AG10803 (cell line): Measurements from ENCODE around the gene KCNK6.

ENCODE experiments used
- DNase-seq: peaks from one replicate; pipeline ENCODE4 v3.0.0; 2010; ENCODE audit warnings: low read depth
- H3K4me3 ChIP-seq: 2 replicates; pipeline ENCODE4 v1.5.1; 2011; ENCODE audit warnings: mild to moderate bottlenecking, low read length, control low read depth
- TF ChIP-seq, protein P1 (sequence below): conservative IDR thresholded peaks from 2 replicates; pipeline ENCODE4 v1.5.1; 2011; ENCODE audit warnings: mild to moderate bottlenecking, low read length, control low read depth, inconsistent platforms

Gene KCNK6

DNA sequence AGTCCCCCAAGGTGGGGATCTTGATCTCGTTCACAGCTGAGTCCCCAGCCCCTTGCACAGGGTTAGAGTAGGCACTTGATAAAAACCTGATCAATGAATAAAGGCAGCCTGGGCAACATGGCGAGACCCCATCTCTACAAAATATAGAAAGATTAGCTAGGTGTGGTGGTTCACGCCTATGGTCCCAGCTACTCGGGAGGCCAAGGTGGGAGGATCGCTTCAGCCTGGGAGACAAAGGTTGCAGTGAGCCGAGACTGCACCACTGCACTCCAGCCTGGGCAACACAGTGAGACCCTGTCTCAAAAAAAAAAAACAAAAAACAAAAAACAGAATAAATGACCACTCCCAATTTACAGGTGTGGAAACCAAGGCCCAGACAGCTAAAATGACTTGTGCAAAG, 8.7 kb upstream of the KCNK6 start:
- TF ChIP-seq, protein P1, sequence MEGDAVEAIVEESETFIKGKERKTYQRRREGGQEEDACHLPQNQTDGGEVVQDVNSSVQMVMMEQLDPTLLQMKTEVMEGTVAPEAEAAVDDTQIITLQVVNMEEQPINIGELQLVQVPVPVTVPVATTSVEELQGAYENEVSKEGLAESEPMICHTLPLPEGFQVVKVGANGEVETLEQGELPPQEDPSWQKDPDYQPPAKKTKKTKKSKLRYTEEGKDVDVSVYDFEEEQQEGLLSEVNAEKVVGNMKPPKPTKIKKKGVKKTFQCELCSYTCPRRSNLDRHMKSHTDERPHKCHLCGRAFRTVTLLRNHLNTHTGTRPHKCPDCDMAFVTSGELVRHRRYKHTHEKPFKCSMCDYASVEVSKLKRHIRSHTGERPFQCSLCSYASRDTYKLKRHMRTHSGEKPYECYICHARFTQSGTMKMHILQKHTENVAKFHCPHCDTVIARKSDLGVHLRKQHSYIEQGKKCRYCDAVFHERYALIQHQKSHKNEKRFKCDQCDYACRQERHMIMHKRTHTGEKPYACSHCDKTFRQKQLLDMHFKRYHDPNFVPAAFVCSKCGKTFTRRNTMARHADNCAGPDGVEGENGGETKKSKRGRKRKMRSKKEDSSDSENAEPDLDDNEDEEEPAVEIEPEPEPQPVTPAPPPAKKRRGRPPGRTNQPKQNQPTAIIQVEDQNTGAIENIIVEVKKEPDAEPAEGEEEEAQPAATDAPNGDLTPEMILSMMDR: no peak
- no peak overlapping the region for H3K4me3 ChIP-seq
- DNase-seq: no peak

DNA sequence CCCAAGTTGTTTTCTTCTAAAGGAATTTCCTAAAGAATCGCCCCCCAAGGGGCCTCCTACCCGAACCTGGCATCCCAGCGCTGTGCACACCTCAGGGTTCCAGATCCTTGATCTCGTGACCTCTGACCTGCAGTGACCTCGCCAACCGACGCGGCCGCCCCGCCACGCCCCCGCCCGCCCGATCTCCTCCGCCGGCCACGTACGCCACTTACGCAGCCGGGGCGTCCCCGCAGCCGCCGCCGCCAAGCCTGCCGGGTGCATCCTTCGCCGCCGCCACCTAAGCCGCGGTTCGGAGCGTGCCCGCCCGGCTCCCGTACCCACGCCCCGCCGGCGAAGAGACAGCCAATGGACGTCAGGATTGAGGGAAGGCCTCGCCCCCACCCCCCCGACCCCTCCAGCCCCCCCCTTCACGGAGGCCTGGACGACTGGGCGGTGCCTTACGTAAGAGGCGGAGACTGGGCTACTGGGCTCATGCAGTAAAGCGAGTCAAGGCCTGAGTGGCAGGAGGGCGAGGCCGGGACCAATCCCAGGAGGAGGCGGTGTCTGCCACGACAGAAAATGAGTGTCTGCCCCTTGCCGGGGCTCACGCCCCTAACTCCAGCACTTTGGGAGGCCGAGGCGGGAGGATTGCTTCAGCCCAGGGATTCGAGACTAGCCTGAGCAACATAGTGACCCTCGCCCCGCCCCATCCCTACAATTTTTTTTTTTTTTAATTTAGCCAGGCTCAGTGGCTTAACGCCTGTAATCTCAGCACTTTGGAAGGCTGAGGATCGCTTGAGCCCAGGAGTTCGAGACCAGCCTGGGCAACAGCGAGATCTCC, 3.8 kb upstream of the KCNK6 start, which contains the start of gene YIF1B:
YIF1B (minus strand) TSS at position 291 of the 820 bp plus-strand sequence; CDS start at position 261, 30 bp downstream.
- TF ChIP-seq, protein P1: no peak
- peak within 1 kb of the TSS; percentile 85 for H3K4me3 ChIP-seq

DNA sequence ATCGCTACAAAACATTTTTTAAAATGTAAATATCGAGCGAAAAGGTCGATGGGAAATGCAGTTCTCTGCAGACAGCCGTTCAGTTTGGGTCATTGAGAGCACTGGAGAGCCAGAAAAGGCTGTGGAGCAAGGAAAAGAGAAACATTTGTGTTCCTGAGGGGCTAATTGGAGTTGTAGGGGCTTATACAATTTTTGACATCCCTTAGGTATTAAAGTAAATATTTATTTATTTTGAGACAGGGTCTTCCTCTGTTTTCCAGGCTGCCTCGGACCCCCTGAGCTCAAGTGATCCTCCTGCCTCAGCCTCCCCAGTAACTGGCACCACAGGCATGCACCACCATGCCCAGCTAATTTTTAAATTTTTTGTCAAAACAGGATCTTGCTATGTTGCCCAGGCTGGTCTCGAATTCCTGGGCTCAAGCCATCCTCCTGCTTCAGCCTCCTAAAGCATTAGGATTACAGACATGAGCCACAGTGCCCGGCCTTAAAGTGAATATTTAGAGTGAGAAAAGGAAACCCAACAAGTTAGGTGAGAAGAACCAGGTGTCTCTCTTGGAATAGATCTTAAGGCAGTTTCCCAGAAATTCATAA, 3.1 kb upstream of the KCNK6 start:
- H3K4me3 ChIP-seq: peak overlapping the region; percentile 49
- TF ChIP-seq, protein P1: no peak
- no peak for DNase-seq

More for the DNA sequence above, 3.8 kb upstream of the KCNK6 start, which contains the start of gene YIF1B:
- DNase-seq: peak; percentile 97

DNA sequence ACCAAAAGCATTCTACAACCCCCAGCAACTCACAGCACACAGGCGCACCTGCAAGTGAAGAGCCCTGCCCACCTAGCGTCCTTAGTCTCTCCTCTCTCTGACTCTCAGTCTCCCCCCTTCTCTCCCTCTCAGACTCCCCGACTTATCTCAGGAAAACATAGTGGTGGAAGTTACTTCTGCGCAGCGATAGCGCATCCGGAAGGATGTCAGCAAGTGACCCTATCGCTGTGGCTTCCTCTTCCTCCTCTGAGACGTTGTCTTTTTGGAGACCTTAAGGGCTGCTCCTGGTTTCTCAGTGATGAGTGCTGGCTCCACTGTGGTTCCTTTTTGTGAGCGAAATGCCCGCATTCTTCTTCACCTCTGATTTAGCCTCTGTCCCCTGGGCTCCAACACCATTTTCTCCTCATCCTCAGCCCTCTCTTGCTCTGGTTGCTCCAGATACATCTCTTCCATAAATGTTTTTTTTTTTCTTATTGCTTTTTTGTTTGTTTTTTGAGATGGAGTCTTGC, 2.5 kb upstream of the KCNK6 start:
- TF ChIP-seq, protein P1: no peak
- no peak overlapping the region for H3K4me3 ChIP-seq
- no peak for DNase-seq

DNA sequence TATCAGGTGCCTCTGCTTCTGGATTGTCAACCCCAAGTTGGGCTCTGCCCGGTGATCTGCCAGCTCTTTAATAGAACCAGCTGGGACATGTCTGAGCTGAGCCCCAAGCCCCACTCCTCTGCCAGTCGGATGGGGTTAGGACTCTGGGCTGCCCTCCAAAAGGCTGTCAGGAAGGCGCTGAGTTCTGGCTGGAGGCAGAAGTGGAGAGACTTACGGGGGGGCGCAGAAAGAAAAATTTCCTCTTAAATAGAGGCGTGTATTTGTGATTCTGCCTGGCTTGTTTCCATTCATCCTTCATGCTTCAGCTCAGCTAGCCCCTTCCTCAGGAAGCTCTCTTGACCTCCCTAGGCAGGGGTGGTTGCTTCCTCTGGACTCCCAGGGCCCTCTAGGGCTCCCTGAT, 985 bp upstream of the KCNK6 start:
- H3K4me3 ChIP-seq: no peak overlapping the region
- TF ChIP-seq, protein P1: no peak
- DNase-seq: no peak

DNA sequence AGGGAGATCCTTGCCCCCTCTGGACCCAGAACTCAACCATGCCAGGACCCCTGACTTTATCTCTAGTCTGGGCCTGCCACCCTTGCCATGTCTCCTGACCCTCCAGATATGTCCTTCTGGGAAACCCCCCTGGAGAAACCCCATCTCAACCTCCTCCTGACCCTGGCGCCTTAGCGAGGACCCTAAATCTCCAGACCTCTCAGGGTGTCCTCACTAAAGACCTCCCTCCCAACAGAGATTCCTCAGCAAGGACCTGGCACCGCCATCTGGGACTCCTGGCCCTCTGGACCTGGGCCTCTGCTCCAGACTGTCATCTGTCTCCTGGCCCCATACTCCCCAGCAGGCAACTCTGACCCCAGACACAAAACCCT, 1.3 kb downstream of the KCNK6 start:
- H3K4me3 ChIP-seq: peak overlapping the region; percentile 71
- TF ChIP-seq, protein P1: no peak
- no peak for DNase-seq

DNA sequence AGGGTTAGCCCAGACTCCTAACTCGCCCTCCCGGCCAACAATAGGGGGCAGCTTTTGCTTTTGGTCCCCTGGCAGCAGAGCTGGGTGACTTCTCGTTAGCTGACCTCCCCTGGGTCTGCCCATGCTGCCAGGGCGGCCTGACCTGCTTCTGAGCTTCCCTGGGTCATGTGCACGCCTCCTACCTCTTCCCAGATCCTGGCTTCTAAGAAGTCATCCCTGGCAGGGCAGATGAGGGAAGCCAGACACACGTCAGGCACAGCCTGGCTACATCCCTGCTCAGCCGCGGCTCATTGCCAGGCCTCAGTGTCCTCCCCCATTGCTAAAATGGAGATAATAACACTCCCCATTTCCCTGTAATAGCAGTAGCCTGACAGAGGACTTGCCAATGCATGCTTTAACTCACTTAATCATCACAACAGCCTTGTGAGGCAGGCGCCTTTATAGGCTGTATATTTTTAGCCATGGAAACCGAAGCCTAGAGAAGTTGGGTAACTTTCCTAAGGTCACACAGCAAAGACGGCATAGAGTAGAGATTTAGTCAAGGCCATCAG, 2.1 kb downstream of the KCNK6 start:
- TF ChIP-seq, protein P1: no peak; the same call in 1 of the 2 replicates
- DNase-seq: peak; percentile 83
- H3K4me3 ChIP-seq: peak overlapping the region; percentile 71
